T-helper 17 cell (primary cell): ENCODE measurements around the gene YWHAE. TPM values are rescaled to one million over a fixed set of nuclear protein-coding genes. Genes with fewer than 3 reads are reported as not detected.
A peak's percentile ranks its signal among the peaks of the same experiment; 100 is the strongest.
"Not testable (repeated sequence)": the region's sequence is repeated elsewhere in the genome, so short reads cannot be mapped to it uniquely, and the experiment has no call there.

Source experiments
- ATAC-seq: fragments of 150-1000 bp; cut with Tn5 transposase; 2 replicates; pipeline ENCODE4 v1.10.0; 2021; ENCODE audit warnings: mild to moderate bottlenecking, moderate library complexity
- DNase-seq, 3 donors: peaks; one replicate each; pipeline versions ENCODE4 v3.0.0 to v3.0.0-alpha.2; 2020 to 2021
- H3K9me3 ChIP-seq: one replicate; pipeline ENCODE4 v1.7.0; 2013; ENCODE audit warnings: low read length, mild to moderate bottlenecking; ENCODE audit not compliant: control insufficient read depth, poor library complexity, severe bottlenecking
- H3K27ac Mint-ChIP-seq: one replicate; pipeline ENCODE4 v1.8.0; 2022; ENCODE audit warnings: mild to moderate bottlenecking, moderate library complexity, mixed read lengths
- H3K27me3 Mint-ChIP-seq: one replicate; pipeline ENCODE4 v1.8.0; 2022; ENCODE audit warnings: mixed read lengths
- H3K36me3 Mint-ChIP-seq: one replicate; pipeline ENCODE4 v1.8.0; 2022; ENCODE audit warnings: low read depth, mixed read lengths
- H3K4me1 Mint-ChIP-seq: one replicate; pipeline ENCODE4 v1.8.0; 2022; ENCODE audit warnings: mild to moderate bottlenecking, mixed read lengths
- H3K4me3 Mint-ChIP-seq: one replicate; pipeline ENCODE4 v1.8.0; 2022; ENCODE audit warnings: mild to moderate bottlenecking, moderate library complexity, mixed read lengths
- total RNA-seq, 4 donors: library from RNA in 2 of 4; stranded (reverse) in 2 of 4; gene quantifications; one replicate each; pipeline ENCODE4 v1.2.3 and lab custom pipeline; 2022 to 2026

The YWHAE gene
- total RNA-seq, 2 donors from 2014 or later, result 142 to 146 TPM

- no peak overlapping the region for H3K27ac Mint-ChIP-seq
Observed at GRCh38 chr17:1324201-1324771, 75.7 kb downstream of the YWHAE start.

GRCh38 chr17:1323336-1323735, 76.7 kb downstream of the YWHAE start:
- H3K4me1 Mint-ChIP-seq, result peaks cover 2% of the 10 kb centered on the region
- H3K27me3 Mint-ChIP-seq, result peaks cover 18% of the 10 kb centered on the region
- ATAC-seq, result no peak
- H3K27ac Mint-ChIP-seq, result no peak overlapping the region
- no peaks in the 10 kb centered on the region for H3K9me3 ChIP-seq
- peaks cover 3% of the 10 kb centered on the region for H3K36me3 Mint-ChIP-seq
- DNase-seq, result no peak
- no peak overlapping the region for H3K4me3 Mint-ChIP-seq

More at GRCh38 chr17:1324201-1324771, 75.7 kb downstream of the YWHAE start:
- ATAC-seq (no peak), DNase-seq (no peak)
- H3K36me3 Mint-ChIP-seq, result peaks cover 3% of the 10 kb centered on the region
- H3K4me3 Mint-ChIP-seq, result no peak overlapping the region
- H3K9me3 ChIP-seq, result no peaks in the 10 kb centered on the region
- peaks cover 14% of the 10 kb centered on the region for H3K27me3 Mint-ChIP-seq
- peaks cover 2% of the 10 kb centered on the region for H3K4me1 Mint-ChIP-seq

- peaks cover 18% of the 10 kb centered on the region for H3K27me3 Mint-ChIP-seq
- no peak for ATAC-seq
Observed at GRCh38 chr17:1322480-1322879, 77.5 kb downstream of the YWHAE start.

GRCh38 chr17:1322014-1322428, 78.0 kb downstream of the YWHAE start:
- no peak for ATAC-seq
- DNase-seq, result no peak
- no peak overlapping the region for H3K27ac Mint-ChIP-seq

More at GRCh38 chr17:1322480-1322879, 77.5 kb downstream of the YWHAE start:
- no peaks in the 10 kb centered on the region for H3K9me3 ChIP-seq
- Mint-ChIP-seq H3K27ac (no peak overlapping the region), H3K4me3 (no peak overlapping the region), H3K36me3 (peaks cover 3% of the 10 kb centered on the region), H3K4me1 (peaks cover 2% of the 10 kb centered on the region)
- no peak for DNase-seq

DNA sequence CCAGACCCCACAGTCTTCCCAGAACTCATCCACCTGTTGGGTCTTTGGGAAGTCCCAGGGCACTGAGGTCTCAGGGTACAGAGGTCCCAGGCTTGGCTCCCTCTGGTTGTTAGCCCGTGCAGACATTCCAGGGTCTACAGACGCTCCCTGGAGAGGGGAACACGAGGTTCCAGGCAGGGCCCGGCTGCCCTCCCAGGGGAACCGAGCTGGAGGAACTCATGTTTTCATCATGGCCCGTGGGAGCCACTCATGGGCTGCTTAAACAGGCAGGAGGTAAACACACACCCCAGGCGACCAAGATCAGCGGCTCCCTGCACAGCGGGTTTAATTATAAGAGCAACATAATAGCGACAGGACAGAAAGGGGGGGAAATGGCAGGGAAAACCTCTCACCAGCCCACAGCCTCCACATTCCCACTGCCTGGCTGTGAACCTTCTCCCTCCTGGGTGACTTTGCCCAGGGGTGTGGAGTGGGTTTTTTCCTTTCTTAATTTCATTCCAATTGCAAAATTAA, 84.1 kb downstream of the YWHAE start:
- H3K36me3 Mint-ChIP-seq, result no peaks in the 10 kb centered on the region
- H3K9me3 ChIP-seq, result no peaks in the 10 kb centered on the region
- peak overlapping the region; percentile 63 for H3K27ac Mint-ChIP-seq
- H3K4me1 Mint-ChIP-seq, result no peaks in the 10 kb centered on the region
- H3K27me3 Mint-ChIP-seq, result peaks cover 26% of the 10 kb centered on the region
- no peak overlapping the region for H3K4me3 Mint-ChIP-seq
- no peak for ATAC-seq
- DNase-seq, result no peak

More at GRCh38 chr17:1322014-1322428, 78.0 kb downstream of the YWHAE start:
- Mint-ChIP-seq H3K4me1 (peaks cover 2% of the 10 kb centered on the region), H3K27me3 (peaks cover 18% of the 10 kb centered on the region), H3K4me3 (no peak overlapping the region), H3K36me3 (peaks cover 3% of the 10 kb centered on the region)
- H3K9me3 ChIP-seq, result no peaks in the 10 kb centered on the region

DNA sequence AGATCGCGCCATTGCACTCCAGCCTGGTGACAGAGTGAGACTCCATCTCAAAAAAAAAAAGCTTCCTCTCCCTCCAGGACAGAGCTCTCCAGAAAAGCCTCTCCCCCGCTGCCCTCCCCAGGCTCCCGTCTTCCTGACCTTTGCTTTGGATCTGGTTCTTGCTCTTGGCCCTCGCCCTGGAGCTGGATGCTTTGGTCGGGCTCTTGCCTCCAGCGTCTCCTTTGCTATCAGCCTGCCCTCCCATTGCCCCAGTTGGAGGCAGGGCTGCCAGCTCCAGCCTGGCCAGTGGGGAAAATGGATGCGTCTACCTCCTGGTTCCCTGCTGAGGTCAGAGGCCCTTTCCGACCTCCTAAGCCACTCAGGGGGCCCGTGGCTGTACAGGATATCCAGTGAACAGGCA, 84.6 kb downstream of the YWHAE start:
- H3K9me3 ChIP-seq, result no peaks in the 10 kb centered on the region
- no peak for ATAC-seq
- Mint-ChIP-seq H3K27me3 (peaks cover 24% of the 10 kb centered on the region), H3K4me3 (no peak overlapping the region), H3K36me3 (no peaks in the 10 kb centered on the region), H3K4me1 (no peaks in the 10 kb centered on the region), H3K27ac (no peak overlapping the region)
- no peak for DNase-seq

- no peak overlapping the region for H3K27ac Mint-ChIP-seq
Observed at GRCh38 chr17:1313270-1314005, 86.6 kb downstream of the YWHAE start.

GRCh38 chr17:1312261-1312870, 87.7 kb downstream of the YWHAE start:
- DNase-seq (no peak), ATAC-seq (no peak)
- Mint-ChIP-seq H3K27ac (no peak overlapping the region), H3K36me3 (no peaks in the 10 kb centered on the region), H3K4me3 (no peak overlapping the region), H3K27me3 (peaks cover 9% of the 10 kb centered on the region), H3K4me1 (no peaks in the 10 kb centered on the region)
- no peaks in the 10 kb centered on the region for H3K9me3 ChIP-seq

More at GRCh38 chr17:1313270-1314005, 86.6 kb downstream of the YWHAE start:
- H3K36me3 Mint-ChIP-seq, result no peaks in the 10 kb centered on the region
- no peak for ATAC-seq
- H3K4me1 Mint-ChIP-seq, result no peaks in the 10 kb centered on the region
- H3K4me3 Mint-ChIP-seq, result no peak overlapping the region
- peaks cover 9% of the 10 kb centered on the region for H3K27me3 Mint-ChIP-seq
- H3K9me3 ChIP-seq, result no peaks in the 10 kb centered on the region
- DNase-seq, result no peak

- DNase-seq, H3K9me3 ChIP-seq, ATAC-seq, H3K36me3 Mint-ChIP-seq, H3K27me3 Mint-ChIP-seq, H3K4me3 Mint-ChIP-seq, H3K4me1 Mint-ChIP-seq: not testable (repeated sequence)
- H3K27ac Mint-ChIP-seq, result peak overlapping the region; percentile 46
Observed at GRCh38 chr17:1307829-1308228, 92.2 kb downstream of the YWHAE start.

DNA sequence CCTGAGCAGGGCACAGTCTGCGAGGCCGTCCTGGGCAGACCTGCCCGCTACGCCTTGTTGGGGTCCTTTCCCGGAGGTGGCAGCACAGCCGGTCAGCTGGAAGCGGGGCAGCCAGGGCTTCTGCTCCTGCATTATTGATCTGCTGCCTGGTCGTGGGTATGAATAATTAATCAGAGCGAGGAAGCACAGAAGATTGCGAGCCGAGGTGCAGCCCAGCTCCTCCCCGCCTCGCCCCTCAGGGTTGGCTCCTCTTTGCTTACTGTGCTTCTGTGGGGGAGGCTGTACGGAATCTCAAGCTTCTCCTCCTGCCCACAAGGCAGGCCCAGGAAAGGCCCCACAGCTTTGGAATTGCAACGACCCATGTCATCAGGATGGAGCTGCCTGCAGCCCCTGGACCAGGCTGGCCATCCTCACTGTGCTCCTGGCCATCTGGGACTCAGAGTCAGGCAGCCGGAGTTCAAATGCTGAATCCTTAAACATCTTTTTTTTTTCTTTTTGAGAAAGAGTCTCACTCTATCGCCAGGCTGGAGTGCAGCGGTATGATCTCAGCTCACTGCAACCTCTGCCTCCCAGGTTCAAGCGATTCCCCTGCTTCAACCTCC, 95.0 kb downstream of the YWHAE start:
- DNase-seq, result no peak
- H3K4me1 Mint-ChIP-seq, result no peaks in the 10 kb centered on the region
- H3K36me3 Mint-ChIP-seq, result no peaks in the 10 kb centered on the region

GRCh38 chr17:1304522-1304921, 95.5 kb downstream of the YWHAE start:
- peaks cover 10% of the 10 kb centered on the region for H3K27me3 Mint-ChIP-seq
- no peaks in the 10 kb centered on the region for H3K36me3 Mint-ChIP-seq
- no peak overlapping the region for H3K27ac Mint-ChIP-seq
- no peak overlapping the region for H3K4me3 Mint-ChIP-seq
- no peaks in the 10 kb centered on the region for H3K9me3 ChIP-seq
- no peak for ATAC-seq
- H3K4me1 Mint-ChIP-seq, result no peaks in the 10 kb centered on the region
- no peak for DNase-seq

More for the DNA sequence above, 95.0 kb downstream of the YWHAE start:
- Mint-ChIP-seq H3K4me3 (no peak overlapping the region), H3K27me3 (peaks cover 10% of the 10 kb centered on the region), H3K27ac (no peak overlapping the region)
- H3K9me3 ChIP-seq, result no peaks in the 10 kb centered on the region
- ATAC-seq, result no peak

GRCh38 chr17:1302761-1303160, 97.3 kb downstream of the YWHAE start:
- DNase-seq (no peak), ATAC-seq (no peak)
- no peak overlapping the region for H3K4me3 Mint-ChIP-seq
- H3K27me3 Mint-ChIP-seq, result peaks cover 10% of the 10 kb centered on the region
- H3K4me1 Mint-ChIP-seq, result peaks cover 7% of the 10 kb centered on the region
- no peaks in the 10 kb centered on the region for H3K9me3 ChIP-seq
- H3K36me3 Mint-ChIP-seq, result no peaks in the 10 kb centered on the region
- H3K27ac Mint-ChIP-seq, result peak overlapping the region; percentile 21

DNA sequence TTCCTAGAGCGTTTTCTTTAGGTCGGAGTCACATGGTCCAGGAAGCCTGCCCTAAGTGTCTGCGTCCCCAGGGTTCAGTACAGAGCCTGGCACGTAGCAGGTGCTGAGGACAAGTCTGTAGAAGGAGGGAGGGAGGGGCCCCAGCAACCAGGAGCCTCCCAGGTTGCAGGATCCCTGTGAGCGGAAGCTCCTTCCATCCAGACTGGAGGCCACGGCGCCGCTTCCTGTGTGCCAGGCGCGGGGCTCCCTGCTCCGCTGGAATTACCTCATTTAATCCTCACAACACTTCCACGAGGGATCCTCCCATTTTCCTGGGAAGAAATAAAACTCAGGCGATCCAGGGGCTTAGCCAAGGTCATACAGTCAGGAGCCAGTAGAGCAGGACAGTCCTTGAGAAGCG, 98.5 kb downstream of the YWHAE start:
- peaks cover 5% of the 10 kb centered on the region for H3K27me3 Mint-ChIP-seq
- H3K9me3 ChIP-seq, result no peaks in the 10 kb centered on the region
- H3K27ac Mint-ChIP-seq, result no peak overlapping the region
- DNase-seq (no peak), ATAC-seq (no peak)
- H3K4me1 Mint-ChIP-seq, result peaks cover 9% of the 10 kb centered on the region
- no peak overlapping the region for H3K4me3 Mint-ChIP-seq
- H3K36me3 Mint-ChIP-seq, result no peaks in the 10 kb centered on the region
